OCI-LY3 (cell line): ENCODE measurements around the gene CAPNS2.

Experiments
- H2AFZ ChIP-seq: fragments of 200-600, 300-600 bp; shearing (Covaris generic); 2 replicates; pipeline ENCODE4 v1.6.0; 2014; ENCODE audit warnings: antibody characterized with exemption, low read depth, low read length
- H3K27ac ChIP-seq: fragments of 200-600, 300-600 bp; sonication (generic); 2 replicates; pipeline ENCODE4 v1.5.1; 2014; ENCODE audit warnings: mild to moderate bottlenecking, low read length, moderate library complexity, mixed read lengths
- H3K27me3 ChIP-seq: fragments of 200-600, 300-600 bp; sonication (generic); 2 replicates; pipeline ENCODE4 v1.6.1; 2014; ENCODE audit warnings: low read depth, low read length, mixed read lengths
- H3K36me3 ChIP-seq: fragments of 200-600, 300-600 bp; sonication (generic); replicated peaks from 2 replicates; pipeline ENCODE3; 2014; ENCODE audit warnings: low read depth, low read length, mixed read lengths
- H3K4me1 ChIP-seq: fragments of 300-600, 200-600 bp; sonication (generic); 2 replicates; pipeline ENCODE4 v1.6.1; 2014; ENCODE audit warnings: low read length, mixed read lengths
- H3K4me2 ChIP-seq: fragments of 200-600, 300-600 bp; sonication (generic); 2 replicates; pipeline ENCODE4 v1.6.1; 2014; ENCODE audit warnings: low read length, mixed read lengths
- H3K4me3 ChIP-seq: fragments of 300-600, 200-600 bp; sonication (generic); 2 replicates; pipeline ENCODE4 v1.5.1; 2014; ENCODE audit warnings: antibody characterized with exemption, mild to moderate bottlenecking, low read length, moderate library complexity
- H3K79me2 ChIP-seq: fragments of 300-600, 200-600 bp; shearing (Covaris generic); 2 replicates; pipeline ENCODE4 v1.6.1; 2014; ENCODE audit warnings: mild to moderate bottlenecking, low read length, mixed read lengths
- H3K9ac ChIP-seq: fragments of 300-600, 200-600 bp; shearing (Covaris generic); 2 replicates; pipeline ENCODE4 v1.6.0; 2014; ENCODE audit warnings: mild to moderate bottlenecking, low read length, moderate library complexity
- H3K9me3 ChIP-seq: fragments of 200-600, 300-600 bp; shearing (Covaris generic); 2 replicates; pipeline ENCODE4 v1.6.1; 2014; ENCODE audit warnings: low read length, mixed read lengths; ENCODE audit not compliant: insufficient read depth
- H4K20me1 ChIP-seq: fragments of 200-600, 300-600 bp; sonication (generic); 2 replicates; pipeline ENCODE4 v1.6.1; 2016; ENCODE audit warnings: low read length, mixed read lengths; ENCODE audit not compliant: insufficient read depth
- CTCF ChIP-seq: fragments of 200-600, 300-600 bp; sonication (generic); IDR thresholded peaks from 2 replicates; pipeline ENCODE4 v1.5.1; 2014; ENCODE audit warnings: antibody characterized with exemption, low read length, low read depth
- EZH2phosphoT487 ChIP-seq: fragments of 200-600 bp; shearing (Covaris generic); IDR thresholded peaks from 2 replicates; pipeline ENCODE4 v1.6.1; 2018; ENCODE audit warnings: antibody characterized with exemption, mixed run types, low read depth

CAPNS2 gene

DNA sequence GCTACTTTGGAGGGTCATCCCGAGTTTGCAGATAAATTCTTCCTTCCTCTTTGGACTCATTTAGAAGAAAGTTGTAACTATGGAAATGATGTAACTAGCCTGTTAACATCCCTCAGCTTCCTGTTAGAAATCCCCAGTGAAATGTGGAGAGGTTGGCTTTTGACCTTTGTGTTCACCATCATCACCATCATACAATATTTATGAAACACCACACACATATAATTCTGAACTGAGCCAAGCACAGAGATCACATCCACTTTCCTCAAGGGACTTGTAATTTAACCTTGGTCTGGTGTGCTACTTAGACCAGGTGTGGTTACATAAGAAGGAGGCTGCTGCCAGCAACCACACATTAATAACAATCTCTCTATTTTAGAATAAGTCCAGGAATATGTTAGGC lies 2.5 kb downstream of the CAPNS2 start:
- H3K9ac ChIP-seq = no peak overlapping the region
- no peaks in the 10 kb centered on the region for H3K9me3 ChIP-seq
- TF ChIP-seq CTCF (no peak), EZH2phosphoT487 (no peak)

GRCh38 chr16:55570159-55570558 lies 3.7 kb downstream of the CAPNS2 start:
- Histone ChIP-seq H3K36me3 (no peaks in the 10 kb centered on the region), H3K27me3 (no peaks in the 10 kb centered on the region), H3K4me3 (no peak overlapping the region), H3K79me2 (no peaks in the 10 kb centered on the region), H3K9ac (no peak overlapping the region), H3K9me3 (no peaks in the 10 kb centered on the region), H4K20me1 (no peaks in the 10 kb centered on the region), H3K4me2 (no peak overlapping the region), H3K27ac (no peak overlapping the region), H3K4me1 (no peaks in the 10 kb centered on the region), H2AFZ (no peak overlapping the region)
- TF ChIP-seq CTCF (no peak), EZH2phosphoT487 (no peak)

More for the DNA sequence above, 2.5 kb downstream of the CAPNS2 start:
- Histone ChIP-seq H3K4me1 (no peaks in the 10 kb centered on the region), H3K36me3 (no peaks in the 10 kb centered on the region), H4K20me1 (no peaks in the 10 kb centered on the region), H3K79me2 (no peaks in the 10 kb centered on the region), H3K4me3 (no peak overlapping the region), H3K27ac (no peak overlapping the region), H2AFZ (no peak overlapping the region), H3K4me2 (no peak overlapping the region), H3K27me3 (no peaks in the 10 kb centered on the region)

DNA sequence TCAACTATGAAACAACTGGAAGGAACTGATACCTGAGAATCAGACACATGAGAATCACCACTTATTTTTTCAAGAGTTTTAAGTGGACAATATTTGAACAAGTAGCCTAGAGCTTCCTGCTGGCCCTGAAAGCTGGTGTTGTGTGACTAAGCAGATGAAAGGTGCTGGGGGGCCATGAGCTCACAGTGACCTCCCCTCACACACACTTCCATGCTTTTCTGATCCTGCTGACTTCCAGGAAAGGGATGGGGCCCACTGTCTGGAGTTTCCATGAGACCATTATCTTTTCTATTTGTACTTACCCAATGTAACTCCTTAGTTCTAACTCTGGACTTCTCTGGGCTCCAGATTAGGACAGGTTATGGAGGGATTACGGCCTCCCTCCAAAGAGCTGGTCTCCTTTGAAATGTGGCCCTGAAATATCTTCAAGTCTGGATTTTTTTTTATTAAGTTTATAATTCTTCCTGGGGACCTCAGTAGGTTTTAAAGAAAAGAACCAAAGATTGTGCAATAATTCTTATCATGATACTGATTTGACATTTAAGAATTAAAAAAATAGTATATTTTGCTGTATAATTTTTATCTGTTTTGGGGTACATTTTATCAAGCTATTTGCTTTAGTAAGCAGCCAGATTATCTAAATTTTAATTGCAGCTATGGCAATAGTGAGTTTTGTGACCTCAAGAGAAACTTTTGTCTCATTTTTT lies 4.9 kb downstream of the CAPNS2 start:
- H3K4me3 ChIP-seq = no peak overlapping the region
- no peaks in the 10 kb centered on the region for H3K36me3 ChIP-seq
- no peaks in the 10 kb centered on the region for H3K27me3 ChIP-seq
- H3K4me1 ChIP-seq = no peaks in the 10 kb centered on the region
- no peaks in the 10 kb centered on the region for H3K9me3 ChIP-seq
- H4K20me1 ChIP-seq = no peaks in the 10 kb centered on the region
- H3K4me2 ChIP-seq = no peak overlapping the region
- no peak overlapping the region for H3K27ac ChIP-seq
- H2AFZ ChIP-seq = no peak overlapping the region
- TF ChIP-seq EZH2phosphoT487 = no peak
- TF ChIP-seq CTCF = no peak
- H3K79me2 ChIP-seq = no peaks in the 10 kb centered on the region
- no peak overlapping the region for H3K9ac ChIP-seq

- Histone ChIP-seq H3K4me2 (no peak overlapping the region), H3K9me3 (no peaks in the 10 kb centered on the region), H2AFZ (no peak overlapping the region), H3K36me3 (no peaks in the 10 kb centered on the region), H3K79me2 (no peaks in the 10 kb centered on the region), H3K27me3 (no peaks in the 10 kb centered on the region), H3K4me3 (no peak overlapping the region), H3K9ac (no peak overlapping the region), H4K20me1 (no peaks in the 10 kb centered on the region), H3K4me1 (no peaks in the 10 kb centered on the region), H3K27ac (no peak overlapping the region)
- TF ChIP-seq EZH2phosphoT487 (no peak), CTCF (no peak)
Measured at GRCh38 chr16:55572439-55572838, 6.0 kb downstream of the CAPNS2 start.
